Activated CD8-positive, alpha-beta memory T cell treated with anti-CD3 and anti-CD28 coated beads, Interleukin-2, amount 10 ng/mL, durations not matched to agents 7 days and 5 days (primary cell): ENCODE measurements around the gene DOK6. TPM values are rescaled to one million over a fixed set of nuclear protein-coding genes. Genes with fewer than 3 reads are reported as not detected.

Experiments
- ATAC-seq: fragments of 150-1000 bp; cut with Tn5 transposase; one replicate; pipeline ENCODE4 v1.10.0; 2021; ENCODE audit warnings: moderate library complexity
- CTCF ChIA-PET: fragments of 350-600 bp; sonication (Branson Sonifier 250); formaldehyde crosslinking; loops from one replicate; lab custom pipeline; 2021; ENCODE audit warnings: antibody characterized with exemption; lab: Charles Lee
- DNase-seq: peaks from one replicate; pipeline ENCODE4 v3.0.0-alpha.2; 2020
- H3K27ac Mint-ChIP-seq: one replicate; pipeline ENCODE4 v1.8.0; 2021; ENCODE audit warnings: mild to moderate bottlenecking, mixed read lengths
- H3K27me3 Mint-ChIP-seq: one replicate; pipeline ENCODE4 v1.8.0; 2021; ENCODE audit warnings: mixed read lengths
- H3K36me3 Mint-ChIP-seq: one replicate; pipeline ENCODE4 v1.8.0; 2021; ENCODE audit warnings: mild to moderate bottlenecking, mixed read lengths
- H3K4me1 Mint-ChIP-seq: one replicate; pipeline ENCODE4 v1.8.0; 2021; ENCODE audit warnings: mixed read lengths
- H3K4me3 Mint-ChIP-seq: one replicate; pipeline ENCODE4 v1.8.0; 2021; ENCODE audit warnings: mild to moderate bottlenecking, moderate library complexity, mixed read lengths
- H3K9me3 Mint-ChIP-seq: one replicate; pipeline ENCODE4 v1.8.0; 2022; ENCODE audit warnings: low read depth, mixed read lengths
- total RNA-seq, 2 experiments: library from RNA; stranded (reverse); gene quantifications; one replicate each; pipeline ENCODE4 v1.2.3, GENCODE V29; 2021

The DOK6 gene
- total RNA-seq, 2 experiments from 2014 or later, result not detected

GRCh38 chr18:69528435-69528834, 127.7 kb downstream of the DOK6 start:
- no peaks in the 10 kb centered on the region for H3K36me3 Mint-ChIP-seq
- no peak for ATAC-seq
- CTCF ChIA-PET, result no interaction called here
- H3K4me1 Mint-ChIP-seq, result no peaks in the 10 kb centered on the region
- H3K27ac Mint-ChIP-seq, result no peak overlapping the region
- H3K4me3 Mint-ChIP-seq, result no peak overlapping the region
- no peaks in the 10 kb centered on the region for H3K9me3 Mint-ChIP-seq
- DNase-seq, result no peak
- peaks cover 4% of the 10 kb centered on the region for H3K27me3 Mint-ChIP-seq

GRCh38 chr18:69529151-69529550, 128.5 kb downstream of the DOK6 start:
- Mint-ChIP-seq H3K36me3 (no peaks in the 10 kb centered on the region), H3K27me3 (peaks cover 4% of the 10 kb centered on the region), H3K27ac (no peak overlapping the region), H3K4me1 (no peaks in the 10 kb centered on the region), H3K9me3 (no peaks in the 10 kb centered on the region), H3K4me3 (no peak overlapping the region)
- DNase-seq (no peak), ATAC-seq (no peak)
- CTCF ChIA-PET, result interaction anchor here (1.2 kb wide), 1 partner anchor 12 kb away, joined by 3 read pairs; no protein-coding TSS in a partner anchor

- Mint-ChIP-seq H3K27me3 (peaks cover 2% of the 10 kb centered on the region), H3K27ac (no peak overlapping the region), H3K4me1 (no peaks in the 10 kb centered on the region), H3K4me3 (no peak overlapping the region), H3K36me3 (no peaks in the 10 kb centered on the region), H3K9me3 (no peaks in the 10 kb centered on the region)
- no peak for ATAC-seq
- CTCF ChIA-PET, result interaction anchor here (1.0 kb wide), 1 partner anchor 8 kb away, joined by 3 read pairs; no protein-coding TSS in a partner anchor
- no peak for DNase-seq
Observed at GRCh38 chr18:69531973-69532372, 131.3 kb downstream of the DOK6 start.

- H3K36me3 Mint-ChIP-seq, result no peaks in the 10 kb centered on the region
- CTCF ChIA-PET, result no interaction called here
- DNase-seq (no peak), ATAC-seq (no peak)
- no peak overlapping the region for H3K27ac Mint-ChIP-seq
- H3K4me1 Mint-ChIP-seq, result no peaks in the 10 kb centered on the region
- H3K27me3 Mint-ChIP-seq, result peaks cover 10% of the 10 kb centered on the region
- H3K9me3 Mint-ChIP-seq, result no peaks in the 10 kb centered on the region
- no peak overlapping the region for H3K4me3 Mint-ChIP-seq
Observed at GRCh38 chr18:69537183-69537582, 136.5 kb downstream of the DOK6 start.

- H3K4me3 Mint-ChIP-seq, result no peak overlapping the region
- H3K4me1 Mint-ChIP-seq, result no peaks in the 10 kb centered on the region
- H3K27me3 Mint-ChIP-seq, result peaks cover 10% of the 10 kb centered on the region
- H3K36me3 Mint-ChIP-seq, result no peaks in the 10 kb centered on the region
- ATAC-seq (no peak), DNase-seq (no peak)
- CTCF ChIA-PET, result no interaction called here
- H3K27ac Mint-ChIP-seq, result no peak overlapping the region
- H3K9me3 Mint-ChIP-seq, result no peaks in the 10 kb centered on the region
Observed at GRCh38 chr18:69538849-69539248, 138.2 kb downstream of the DOK6 start.

GRCh38 chr18:69539404-69539803, 138.7 kb downstream of the DOK6 start:
- H3K9me3 Mint-ChIP-seq, result no peaks in the 10 kb centered on the region
- H3K4me3 Mint-ChIP-seq, result no peak overlapping the region
- H3K27ac Mint-ChIP-seq, result no peak overlapping the region
- H3K36me3 Mint-ChIP-seq, result no peaks in the 10 kb centered on the region
- peaks cover 10% of the 10 kb centered on the region for H3K27me3 Mint-ChIP-seq
- CTCF ChIA-PET, result no interaction called here
- no peak for DNase-seq
- ATAC-seq, result no peak
- H3K4me1 Mint-ChIP-seq, result no peaks in the 10 kb centered on the region

- no peaks in the 10 kb centered on the region for H3K9me3 Mint-ChIP-seq
- H3K4me1 Mint-ChIP-seq, result no peaks in the 10 kb centered on the region
- no peaks in the 10 kb centered on the region for H3K27me3 Mint-ChIP-seq
- no peak overlapping the region for H3K27ac Mint-ChIP-seq
- no peak overlapping the region for H3K4me3 Mint-ChIP-seq
- H3K36me3 Mint-ChIP-seq, result no peaks in the 10 kb centered on the region
- CTCF ChIA-PET, result no interaction called here
- DNase-seq (no peak), ATAC-seq (no peak)
Observed at GRCh38 chr18:69556228-69556627, 155.5 kb downstream of the DOK6 start.

GRCh38 chr18:69557282-69557681, 156.6 kb downstream of the DOK6 start:
- H3K9me3 Mint-ChIP-seq, result no peaks in the 10 kb centered on the region
- H3K4me3 Mint-ChIP-seq, result no peak overlapping the region

GRCh38 chr18:69558052-69558451, 157.4 kb downstream of the DOK6 start:
- no peak for DNase-seq
- Mint-ChIP-seq H3K4me1 (no peaks in the 10 kb centered on the region), H3K4me3 (no peak overlapping the region), H3K9me3 (no peaks in the 10 kb centered on the region), H3K36me3 (no peaks in the 10 kb centered on the region), H3K27ac (no peak overlapping the region), H3K27me3 (no peaks in the 10 kb centered on the region)
- ATAC-seq, result no peak
- CTCF ChIA-PET, result no interaction called here

More at GRCh38 chr18:69557282-69557681, 156.6 kb downstream of the DOK6 start:
- DNase-seq, result no peak
- Mint-ChIP-seq H3K4me1 (no peaks in the 10 kb centered on the region), H3K27ac (no peak overlapping the region), H3K27me3 (no peaks in the 10 kb centered on the region), H3K36me3 (no peaks in the 10 kb centered on the region)
- no peak for ATAC-seq
- CTCF ChIA-PET, result no interaction called here

- H3K27me3 Mint-ChIP-seq, result no peaks in the 10 kb centered on the region
- ATAC-seq (no peak), DNase-seq (no peak)
- H3K9me3 Mint-ChIP-seq, result no peaks in the 10 kb centered on the region
- H3K4me1 Mint-ChIP-seq, result no peaks in the 10 kb centered on the region
- no peak overlapping the region for H3K27ac Mint-ChIP-seq
- H3K36me3 Mint-ChIP-seq, result no peaks in the 10 kb centered on the region
- H3K4me3 Mint-ChIP-seq, result no peak overlapping the region
- CTCF ChIA-PET, result no interaction called here
Observed at GRCh38 chr18:69559604-69560003, 158.9 kb downstream of the DOK6 start.

- ATAC-seq (no peak), DNase-seq (no peak)
- CTCF ChIA-PET, result no interaction called here
- Mint-ChIP-seq H3K27me3 (no peaks in the 10 kb centered on the region), H3K4me1 (no peaks in the 10 kb centered on the region), H3K27ac (no peak overlapping the region), H3K36me3 (no peaks in the 10 kb centered on the region), H3K4me3 (no peak overlapping the region), H3K9me3 (peaks cover 7% of the 10 kb centered on the region)
Observed at GRCh38 chr18:69564602-69565001, 163.9 kb downstream of the DOK6 start.

- Mint-ChIP-seq H3K4me1 (no peaks in the 10 kb centered on the region), H3K4me3 (no peak overlapping the region), H3K27ac (no peak overlapping the region), H3K36me3 (no peaks in the 10 kb centered on the region), H3K9me3 (peaks cover 7% of the 10 kb centered on the region), H3K27me3 (peaks cover 4% of the 10 kb centered on the region)
- ATAC-seq (no peak), DNase-seq (no peak)
- CTCF ChIA-PET, result no interaction called here
Observed at GRCh38 chr18:69567813-69568488, 167.3 kb downstream of the DOK6 start.

GRCh38 chr18:69569133-69569532, 168.4 kb downstream of the DOK6 start:
- Mint-ChIP-seq H3K4me3 (no peak overlapping the region), H3K27me3 (peaks cover 4% of the 10 kb centered on the region), H3K36me3 (no peaks in the 10 kb centered on the region), H3K27ac (no peak overlapping the region), H3K4me1 (no peaks in the 10 kb centered on the region), H3K9me3 (peaks cover 7% of the 10 kb centered on the region)
- CTCF ChIA-PET, result no interaction called here
- no peak for DNase-seq
- ATAC-seq, result no peak

GRCh38 chr18:69574401-69574800, 173.7 kb downstream of the DOK6 start:
- no peaks in the 10 kb centered on the region for H3K9me3 Mint-ChIP-seq
- no peak for ATAC-seq
- CTCF ChIA-PET, result no interaction called here
- peaks cover 4% of the 10 kb centered on the region for H3K27me3 Mint-ChIP-seq
- no peak overlapping the region for H3K27ac Mint-ChIP-seq
- no peaks in the 10 kb centered on the region for H3K36me3 Mint-ChIP-seq
- no peak for DNase-seq
- no peaks in the 10 kb centered on the region for H3K4me1 Mint-ChIP-seq
- no peak overlapping the region for H3K4me3 Mint-ChIP-seq
